HepG2 (cell line): ENCODE data around the gene ACCSL. TPM values are rescaled to one million over a fixed set of nuclear protein-coding genes. Genes with fewer than 3 reads are reported as not detected.

Experiments used
- CEBPG ChIP-seq: IDR thresholded peaks from 2 replicates; pipeline ENCODE4 v1.6.1; 2016
- FOSL2 ChIP-seq: sonication (generic); formaldehyde crosslinking; IDR thresholded peaks from 2 replicates; pipeline ENCODE4 v1.4.0; 2020; ENCODE audit warnings: missing genetic modification reagents
- FOXM1 ChIP-seq: sonication (generic); formaldehyde crosslinking; IDR thresholded peaks from 2 replicates; pipeline ENCODE4 v1.5.0; 2020; ENCODE audit warnings: missing genetic modification reagents
- MATR3 ChIP-seq: sonication (generic); formaldehyde crosslinking; IDR thresholded peaks from 2 replicates; pipeline ENCODE4 v1.4.0; 2020; ENCODE audit warnings: missing genetic modification reagents
- MIXL1 ChIP-seq: IDR thresholded peaks from 2 replicates; pipeline ENCODE4 v1.6.1; 2016
- NFAT5 ChIP-seq: sonication (generic); formaldehyde crosslinking; IDR thresholded peaks from 2 replicates; pipeline ENCODE4 v1.4.0; 2020; ENCODE audit warnings: missing genetic modification reagents
- NR1H2 ChIP-seq: sonication (generic); formaldehyde crosslinking; IDR thresholded peaks from 2 replicates; pipeline ENCODE4 v1.8.1; 2022; ENCODE audit warnings: low read depth, missing genetic modification reagents, borderline replicate concordance
- SIX4 ChIP-seq: sonication (generic); formaldehyde crosslinking; IDR thresholded peaks from 2 replicates; pipeline ENCODE4 v1.4.0; 2020; ENCODE audit warnings: missing genetic modification reagents
- SYNCRIP ChIP-seq: fragments of 200-400 bp; formaldehyde crosslinking; IDR thresholded peaks from 2 replicates; pipeline ENCODE4 v1.6.1; 2018; ENCODE audit warnings: mild to moderate bottlenecking, low read depth, low read length; ENCODE audit not compliant: insufficient read depth
- TEAD3 ChIP-seq: optimal IDR thresholded peaks from 2 replicates; pipeline ENCODE3; 2016; ENCODE audit warnings: borderline replicate concordance
- ZNF615 ChIP-seq: sonication (generic); formaldehyde crosslinking; IDR thresholded peaks from 2 replicates; pipeline ENCODE4 v1.5.0; 2020; ENCODE audit warnings: mild to moderate bottlenecking, missing genetic modification reagents, borderline replicate concordance
- polyA plus RNA-seq, 8 experiments: library from polyadenylated mRNA; depleted of rRNA in 3 of 8; stranded (reverse) in 7 of 8; unstranded in 1 of 8; fragments of >200 nt; fragmentation: Illumina TruSeq in 4 of 8; extraction: Trizol in 4 of 8; gene quantifications; 2 replicates each; pipeline versions ENCODE4 v1.2.1 to v1.2.3, GENCODE V29; 2011 to 2016; ENCODE audit warnings: low read depth in 4 of 8, missing spikeins in 1 of 8, mixed read lengths in 1 of 8; ENCODE audit not compliant: insufficient read depth in 1 of 8
- total RNA-seq, 5 experiments: library from RNA; depleted of rRNA; stranded (reverse); fragments of >200 nt; fragmentation: Illumina TruSeq; extraction: Trizol; gene quantifications; 2 replicates each; pipeline ENCODE4 v1.2.3, GENCODE V29; 2016; ENCODE audit warnings: low read depth in 1 of 5
- TF ChIP-seq, protein P1 (sequence below): sonication (generic); formaldehyde crosslinking; IDR thresholded peaks from 2 replicates; pipeline ENCODE4 v1.5.0; 2020; ENCODE audit warnings: mild to moderate bottlenecking, missing genetic modification reagents

ACCSL gene
- total and polyA plus RNA-seq, 2 of the 13 experiments (the other 11 are each of a cell fraction or from before 2014, with no cell fraction given) = not detected

- TF ChIP-seq NFAT5 (CRISPR knock-in tag) (no peak), ZNF615 (no peak), CEBPG (CRISPR knock-in tag) (no peak), SYNCRIP (no peak), TEAD3 (CRISPR knock-in tag) (no peak), NR1H2 (no peak), MATR3 (CRISPR knock-in tag) (no peak), FOSL2 (CRISPR knock-in tag) (no peak), MIXL1 (CRISPR knock-in tag) (no peak), FOXM1 (no peak), SIX4 (no peak)
- TF ChIP-seq, protein P1, sequence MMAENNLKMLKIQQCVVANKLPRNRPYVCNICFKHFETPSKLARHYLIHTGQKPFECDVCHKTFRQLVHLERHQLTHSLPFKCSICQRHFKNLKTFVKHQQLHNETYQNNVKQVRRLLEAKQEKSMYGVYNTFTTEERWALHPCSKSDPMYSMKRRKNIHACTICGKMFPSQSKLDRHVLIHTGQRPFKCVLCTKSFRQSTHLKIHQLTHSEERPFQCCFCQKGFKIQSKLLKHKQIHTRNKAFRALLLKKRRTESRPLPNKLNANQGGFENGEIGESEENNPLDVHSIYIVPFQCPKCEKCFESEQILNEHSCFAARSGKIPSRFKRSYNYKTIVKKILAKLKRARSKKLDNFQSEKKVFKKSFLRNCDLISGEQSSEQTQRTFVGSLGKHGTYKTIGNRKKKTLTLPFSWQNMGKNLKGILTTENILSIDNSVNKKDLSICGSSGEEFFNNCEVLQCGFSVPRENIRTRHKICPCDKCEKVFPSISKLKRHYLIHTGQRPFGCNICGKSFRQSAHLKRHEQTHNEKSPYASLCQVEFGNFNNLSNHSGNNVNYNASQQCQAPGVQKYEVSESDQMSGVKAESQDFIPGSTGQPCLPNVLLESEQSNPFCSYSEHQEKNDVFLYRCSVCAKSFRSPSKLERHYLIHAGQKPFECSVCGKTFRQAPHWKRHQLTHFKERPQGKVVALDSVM = no peak
- TF ChIP-seq, all 625 proteins: peak for 0
Observed at GRCh38 chr11:44024977-44025376, 22.8 kb upstream of the ACCSL start (continued).
